ENCODE data around the gene IRF8.

IRF8 gene

GRCh38 chr16:85963753-85964285, 64.9 kb downstream of the IRF8 start:
- no peak for DNase-seq

- DNase-seq: no peak
These were observed 66.2 kb downstream of the IRF8 start for GRCh38 chr16:85965125-85965524.

- no peak for DNase-seq
These were observed 68.1 kb downstream of the IRF8 start for GRCh38 chr16:85967111-85967510.

GRCh38 chr16:85968041-85968920, 69.3 kb downstream of the IRF8 start:
- DNase-seq: no peak

GRCh38 chr16:85969159-85969558, 70.2 kb downstream of the IRF8 start:
- no peak for DNase-seq

- no peak for DNase-seq
These were observed 70.6 kb downstream of the IRF8 start for GRCh38 chr16:85969591-85969990.

- no peak for DNase-seq
These were observed 71.2 kb downstream of the IRF8 start for GRCh38 chr16:85970016-85970733.

GRCh38 chr16:85970738-85971137, 71.8 kb downstream of the IRF8 start:
- DNase-seq: no peak

All from NCI-H69 (cell line).